Measurements from ENCODE around the gene PGM5.
"Not testable (repeated sequence)": the region's sequence is repeated elsewhere in the genome, so short reads cannot be mapped to it uniquely, and the experiment has no call there.

- not testable (repeated sequence) for TF ChIP-seq CTCF (IDR thresholded peaks at IDR 0.05; ENCODE audit: insufficient read depth, low read length, poor library complexity, severe bottlenecking); EZH2phosphoT487 (conservative IDR thresholded peaks at IDR 0.05; ENCODE audit: low read length)
Observed at GRCh38 chr9:68311208-68311607, 45.2 kb upstream of the PGM5 start.
